Smooth muscle cell of the brain vasculature (primary cell): ENCODE data around the gene PIGW.
A peak's percentile ranks its signal among the peaks of the same experiment; 100 is the strongest.

Source experiments
- DNase-seq: peaks from one replicate; pipeline ENCODE4 v3.0.0-alpha.2; 2012; ENCODE audit warnings: low read depth, low spot score

The PIGW gene

DNA sequence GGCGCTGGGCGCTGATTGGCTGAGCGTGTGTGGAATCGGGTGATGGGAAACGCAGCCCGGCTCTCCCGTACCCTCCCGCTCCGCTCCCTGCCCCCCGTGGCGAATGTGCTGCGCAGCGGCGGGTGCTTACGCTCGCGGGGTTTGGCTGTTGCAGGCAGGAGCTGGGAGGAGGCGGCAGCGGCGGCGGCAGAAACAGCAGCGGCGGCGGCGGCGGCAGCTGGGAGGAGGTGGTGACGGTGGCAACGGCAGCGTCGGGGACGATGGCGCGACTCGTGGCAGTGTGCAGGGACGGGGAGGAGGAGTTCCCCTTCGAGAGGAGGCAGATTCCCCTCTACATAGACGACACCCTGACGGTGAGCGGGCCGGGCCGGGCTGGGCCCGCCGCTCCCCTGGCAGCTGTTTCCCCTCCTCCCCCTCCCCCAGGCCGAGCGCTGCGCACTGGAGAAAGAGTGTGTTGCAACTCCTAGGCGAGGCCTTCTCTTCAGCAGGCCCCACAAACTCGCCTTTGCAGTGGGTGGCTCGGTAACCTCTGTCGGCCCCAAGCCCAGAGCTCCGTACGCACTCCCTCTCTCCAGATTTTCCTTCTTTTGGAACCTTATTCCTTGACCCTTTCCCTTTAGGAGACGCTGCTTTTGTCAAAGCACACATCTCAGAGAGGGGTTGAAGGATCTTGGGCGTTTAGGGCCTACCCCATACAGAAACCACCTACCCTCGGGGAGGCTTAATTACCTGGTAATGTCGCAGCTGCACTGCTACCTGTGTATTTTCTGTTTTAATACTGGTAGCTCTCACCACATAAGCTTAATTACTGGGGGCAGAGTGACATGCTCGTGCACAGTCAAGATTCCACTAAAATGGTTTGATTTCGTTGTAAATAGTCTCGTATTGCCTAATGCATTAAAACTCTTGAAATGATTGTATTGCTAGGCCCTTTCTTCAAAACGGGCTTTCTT, 11.0 kb downstream of the PIGW start:
- peak; percentile 94 for DNase-seq

DNA sequence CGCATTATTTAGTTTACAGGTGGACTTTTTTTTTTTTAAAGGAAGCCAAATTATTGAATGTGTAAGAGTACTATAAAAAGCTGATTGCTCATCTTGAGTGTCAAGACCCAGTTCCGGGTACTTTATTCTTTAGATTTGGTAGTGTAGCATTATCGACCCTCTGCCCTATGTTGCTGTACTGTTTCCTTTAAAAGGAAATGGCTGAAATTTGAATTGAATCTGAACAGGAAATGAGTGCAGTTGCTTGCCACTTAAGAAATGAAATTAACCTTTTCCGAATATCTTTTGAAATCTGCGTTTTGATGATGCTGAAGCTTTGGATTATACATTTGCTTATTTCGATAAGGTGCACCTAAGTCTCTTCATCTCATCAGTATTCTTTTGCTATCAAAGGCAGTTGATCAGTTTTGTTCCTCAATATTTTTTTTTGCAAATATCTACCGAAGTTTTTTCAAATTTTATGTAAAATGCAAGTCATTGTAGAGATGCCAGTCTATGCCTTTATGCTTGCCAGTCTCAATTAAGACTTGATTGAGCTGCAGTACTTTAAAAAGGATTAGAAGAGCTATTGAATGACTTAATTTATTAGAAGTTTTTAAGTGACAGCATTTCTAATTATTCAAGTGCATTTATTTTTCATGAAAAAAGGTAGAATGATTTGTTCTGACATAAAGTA, 11.8 kb downstream of the PIGW start:
- DNase-seq, result no peak

DNA sequence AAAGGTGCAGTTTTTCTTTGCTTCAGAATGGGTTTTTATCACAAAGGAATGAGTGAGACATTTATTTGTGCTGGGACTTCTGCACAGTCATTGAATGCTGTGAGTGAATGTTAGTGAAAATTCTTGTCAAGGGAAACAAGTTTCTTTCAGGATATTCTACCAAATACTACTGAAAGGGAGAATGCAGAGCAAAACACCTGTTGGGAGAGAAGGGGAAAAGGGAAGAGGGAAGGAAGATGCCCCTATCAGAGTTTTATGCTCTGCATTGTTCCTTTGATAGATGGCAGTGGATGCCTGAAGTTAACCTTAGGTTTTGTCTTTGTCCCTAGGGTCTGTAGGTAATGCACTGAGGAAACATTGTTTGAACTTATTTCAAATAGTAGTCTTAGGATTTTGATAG, 13.0 kb downstream of the PIGW start:
- no peak for DNase-seq

DNA sequence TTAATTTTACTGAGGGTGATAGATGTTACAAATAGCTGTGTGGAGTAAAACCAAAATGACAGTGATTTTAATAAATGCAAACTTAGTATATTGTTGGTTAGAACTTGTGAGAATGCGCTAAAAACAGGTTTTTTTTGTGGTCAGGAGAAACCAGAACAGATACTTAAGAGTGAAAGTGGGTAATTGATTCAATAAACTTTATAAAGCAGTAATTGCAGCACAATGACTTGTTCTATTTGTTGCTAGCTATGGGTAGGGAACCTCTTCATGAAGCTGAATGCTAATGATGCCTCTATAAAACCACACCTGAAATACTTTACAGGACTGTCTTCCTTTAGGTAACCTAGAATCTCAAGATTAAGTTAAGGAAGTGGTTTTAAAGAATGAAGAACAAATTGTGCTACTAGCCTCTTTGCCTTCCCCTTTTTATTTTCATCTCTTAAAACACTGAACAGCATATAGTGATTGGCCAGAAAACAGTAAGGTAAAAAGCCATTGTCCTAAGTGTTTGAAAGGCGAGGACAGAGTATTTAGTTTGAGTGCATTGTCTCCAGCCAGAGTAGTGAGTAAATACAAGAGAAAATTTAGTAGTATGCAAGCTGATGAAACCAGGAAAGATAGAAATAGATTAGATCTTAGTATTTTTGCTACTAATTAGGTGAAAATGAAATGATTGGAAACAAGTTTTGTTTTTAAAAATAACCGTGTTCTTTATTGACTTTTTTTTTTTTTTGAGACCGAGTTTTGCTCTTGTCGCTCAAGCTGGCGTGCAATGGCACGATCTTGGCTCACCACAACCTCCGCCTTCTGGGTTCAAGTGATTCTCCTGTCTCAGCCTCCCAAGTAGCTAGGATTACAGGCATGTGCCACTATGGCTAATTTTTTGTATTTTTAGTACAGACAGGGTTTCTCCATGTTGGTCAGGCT, 16.0 kb downstream of the PIGW start:
- no peak for DNase-seq

DNA sequence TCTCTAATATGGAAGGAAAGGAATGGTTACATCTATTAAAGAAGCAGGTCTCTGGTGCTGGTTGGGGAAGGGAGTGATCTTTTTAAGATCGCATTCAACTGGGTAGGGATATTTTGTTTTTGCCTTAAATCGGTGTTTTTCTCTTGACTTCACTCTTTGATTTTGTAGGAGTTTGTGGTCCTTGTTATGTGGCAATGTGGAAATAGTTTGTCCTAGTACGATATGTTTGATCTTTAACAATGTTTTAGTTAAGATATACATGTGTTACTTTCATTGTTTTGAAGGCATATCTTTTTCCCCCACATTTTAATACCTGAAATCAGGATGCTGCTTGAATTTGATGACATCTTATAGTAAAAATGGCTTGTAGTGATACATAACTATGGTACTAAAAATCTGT, 18.7 kb downstream of the PIGW start:
- DNase-seq, result no peak

DNA sequence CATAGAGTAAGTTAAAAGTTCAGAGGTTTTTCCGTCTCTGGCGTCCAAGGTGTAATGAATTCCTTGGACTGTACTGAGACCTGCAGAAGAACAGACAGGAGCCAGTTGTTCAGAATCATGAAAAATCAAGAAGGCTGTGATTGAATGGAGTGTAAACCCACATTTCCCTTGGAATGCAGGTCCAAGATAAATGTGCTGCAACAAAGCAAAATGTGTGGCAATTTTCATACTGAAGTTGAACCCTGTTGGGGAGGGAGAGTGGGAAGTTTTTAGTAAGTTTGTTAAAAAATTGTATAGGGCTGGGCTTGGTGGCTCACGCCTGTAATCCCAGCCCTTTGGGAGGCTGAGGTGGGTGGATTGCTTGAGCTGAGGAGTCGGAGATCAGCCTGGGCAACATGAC, 31.3 kb downstream of the PIGW start:
- DNase-seq, result no peak

DNA sequence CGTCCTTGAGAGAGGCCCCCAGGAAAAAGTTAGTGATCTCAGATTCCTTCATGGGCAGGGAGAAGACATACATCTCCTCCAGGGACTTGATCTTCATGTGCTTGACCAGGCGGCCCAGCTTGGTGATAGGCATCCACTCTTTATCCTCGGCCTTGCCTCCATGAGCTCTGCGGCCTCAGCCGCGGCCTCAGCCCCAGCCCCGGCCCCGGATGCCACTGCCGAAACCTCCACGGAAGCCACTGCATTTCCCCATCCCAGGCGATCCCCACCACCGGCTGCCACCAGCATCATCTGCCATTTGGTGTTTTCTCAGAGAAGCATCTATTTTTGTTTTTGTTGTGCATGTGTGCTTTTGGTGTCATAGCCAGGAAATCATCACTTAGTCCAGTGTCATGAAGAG, 40.2 kb downstream of the PIGW start:
- DNase-seq, result no peak

DNA sequence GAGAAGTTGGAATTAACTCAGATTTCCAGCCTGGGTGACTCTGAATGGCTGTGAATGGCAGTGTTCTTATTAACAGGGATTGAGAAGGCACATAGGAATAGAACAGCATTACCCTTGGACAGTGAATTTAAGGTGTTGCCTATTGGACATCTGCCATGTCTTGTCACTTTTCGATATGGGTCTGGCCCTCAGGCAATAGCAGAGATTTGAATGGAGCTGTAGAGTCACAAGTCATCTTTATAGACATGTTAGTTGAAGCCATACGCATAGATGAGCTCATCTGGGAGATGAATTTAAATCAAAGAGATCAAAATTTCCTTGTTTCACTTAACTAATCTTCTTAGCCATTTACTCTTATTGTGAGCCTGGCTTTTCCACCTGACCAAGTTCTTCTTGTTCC, 42.0 kb downstream of the PIGW start:
- no peak for DNase-seq

DNA sequence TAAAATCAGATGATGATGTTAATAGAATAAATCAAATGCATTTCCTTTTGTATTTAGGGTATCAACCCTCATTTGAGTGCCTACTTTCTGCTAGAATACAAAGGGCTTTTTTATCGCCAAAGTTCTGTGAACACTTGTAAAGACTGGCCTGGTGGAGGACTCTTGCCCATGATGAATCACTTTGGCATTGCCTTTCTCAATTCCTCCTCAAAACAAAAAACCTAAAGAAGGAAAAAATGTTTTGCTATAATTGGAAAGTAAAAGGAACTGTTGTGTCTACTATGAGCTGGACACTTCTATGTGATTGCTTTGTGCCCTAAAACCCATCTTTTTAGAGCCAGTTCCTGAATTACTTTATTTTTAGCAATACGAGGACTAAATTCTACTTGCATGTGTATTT, 43.9 kb downstream of the PIGW start:
- DNase-seq, result no peak

DNA sequence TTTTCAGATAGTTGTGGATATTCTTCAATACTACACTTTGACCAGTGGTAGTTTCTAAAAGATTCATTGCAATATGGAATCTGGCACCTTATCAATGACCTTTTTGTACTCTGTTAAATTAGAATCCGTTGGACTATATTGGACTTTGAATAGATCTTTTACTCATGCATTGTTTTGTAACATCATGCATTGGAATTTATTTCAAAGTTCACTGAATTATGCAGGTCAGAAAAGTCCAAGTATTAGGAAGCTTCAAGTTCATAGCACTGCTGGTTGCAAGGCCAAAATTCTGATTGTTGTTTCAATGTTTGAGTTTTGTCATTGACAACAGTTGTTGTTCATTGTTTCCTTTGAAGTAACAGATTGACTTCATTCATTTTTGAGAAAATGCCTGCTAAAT, 49.0 kb downstream of the PIGW start:
- no peak for DNase-seq

DNA sequence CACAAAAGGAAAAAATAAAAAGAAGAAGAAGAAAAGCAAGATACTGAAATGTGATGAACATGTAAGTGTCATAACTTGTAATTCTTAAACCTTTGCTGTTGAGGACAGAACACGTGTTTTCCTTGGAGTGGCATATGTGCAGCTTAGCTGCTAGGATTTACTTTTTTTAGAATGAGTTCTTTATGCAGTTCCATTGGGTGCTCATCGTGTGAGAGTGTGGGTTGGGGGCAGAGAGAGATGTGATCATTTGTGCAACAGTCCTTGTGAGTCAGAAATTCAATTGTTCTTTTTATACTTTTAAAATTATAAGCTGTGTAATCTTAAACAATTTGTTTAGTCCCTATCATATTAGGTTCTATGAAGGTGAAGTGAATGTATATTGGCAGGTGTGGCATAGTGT, 51.4 kb downstream of the PIGW start:
- DNase-seq, result no peak
